ENCODE results near the gene ANOS1. TPM values are rescaled to one million over a fixed set of nuclear protein-coding genes. Genes with fewer than 3 reads are reported as not detected.
"Not testable (repeated sequence)": the region's sequence is repeated elsewhere in the genome, so short reads cannot be mapped to it uniquely, and the experiment has no call there.

Gene ANOS1
- 10 to 100 TPM; 24.3 to 44.2 TPM for total RNA-seq
- polyA plus RNA-seq: 10 to 100 TPM in 1 of 2 donors, 1 to 10 TPM in 1; 6.0 to 20.2 TPM
- long read RNA-seq, donor 1, full-length matches to known transcripts: 5 of 22 reads
- long read RNA-seq, donor 1, partial matches to known transcripts: 17 of 22 reads
- long read RNA-seq, donor 1, other reads (novel, unspliced or antisense): 0 of 22 reads
- long read RNA-seq, donor 2, partial matches to known transcripts: 6 of 6 reads
- long read RNA-seq, donor 2, other reads (novel, unspliced or antisense): 0 of 6 reads
- long read RNA-seq, donor 3, full-length matches to known transcripts: 3 of 24 reads
- long read RNA-seq, donor 3, partial matches to known transcripts: 21 of 24 reads
- long read RNA-seq, donor 3, other reads (novel, unspliced or antisense): 0 of 24 reads
- long read RNA-seq, donor 4, partial matches to known transcripts: 36 of 36 reads
- long read RNA-seq, donor 4, other reads (novel, unspliced or antisense): 0 of 36 reads
- long read RNA-seq, donor 5, full-length matches to known transcripts: 1 of 17 reads
- long read RNA-seq, donor 5, partial matches to known transcripts: 16 of 17 reads
- long read RNA-seq, donor 5, other reads (novel, unspliced or antisense): 0 of 17 reads

GRCh38 chrX:8731559-8732395, at the start of gene ANOS1:
Gene ANOS1, minus strand, starts transcription at chrX:8732137. Its CDS starts 101 bp downstream, at chrX:8732036.
- peak; percentile 71 to 82 (median 78) for DNase-seq
- peak within 1 kb of the TSS in 1 of 2 donors; percentile 26 for H3K27ac ChIP-seq (ENCODE audit: low read depth in 1 of 2, low read length in 1 of 2)

GRCh38 chrX:8773117-8773516, 41.2 kb upstream of the ANOS1 start:
- no peak for DNase-seq
- 53 to 68% methylated on average over 4 to 5 of the region's 5 CpGs for WGBS, 2 donors
- Histone ChIP-seq H3K27ac (ENCODE audit: low read depth in 1 of 2, low read length in 1 of 2) (no peak overlapping the region), H3K36me3 (ENCODE audit: control insufficient read depth in 4 of 4, insufficient read depth in 4 of 4, low read length in 4 of 4) (no peaks in the 10 kb centered on the region), H3K9ac (ENCODE audit: insufficient read depth in 1 of 2, low read length in 2 of 2) (no peak overlapping the region), H3K4me1 (ENCODE audit: control insufficient read depth in 5 of 5, insufficient read depth in 5 of 5, low read length in 5 of 5) (no peaks in the 10 kb centered on the region), H3K27me3 (ENCODE audit: control insufficient read depth in 3 of 3, insufficient read depth in 3 of 3, low read length in 2 of 3) (peaks cover 0 to 15% (median 6%) of the 10 kb centered on the region in 3 donors), H3K9me3 (ENCODE audit: control insufficient read depth in 4 of 4, insufficient read depth in 3 of 4, low read length in 3 of 4) (peaks cover 0 to 4% (median 0%) of the 10 kb centered on the region in 4 donors), H3K4me3 (no peak overlapping the region)
- no peak for ATAC-seq (ENCODE audit: insufficient read depth, low FRiP score)
- no peak for TF ChIP-seq CTCF (IDR thresholded peaks at IDR 0.05; ENCODE audit: control extremely low read depth, extremely low read depth)

More at GRCh38 chrX:8731559-8732395, at the start of gene ANOS1:
- WGBS, 2 donors: 0 to 2% methylated on average over 22 to 88 of the region's 88 CpGs
- no peak for TF ChIP-seq CTCF (IDR thresholded peaks at IDR 0.05; ENCODE audit: control extremely low read depth, extremely low read depth)
- peaks cover 0 to 4% (median 0%) of the 10 kb centered on the region in 4 donors for H3K9me3 ChIP-seq (ENCODE audit: control insufficient read depth in 4 of 4, insufficient read depth in 3 of 4, low read length in 3 of 4)
- no peaks in the 10 kb centered on the region for H3K36me3 ChIP-seq (ENCODE audit: control insufficient read depth in 4 of 4, insufficient read depth in 4 of 4, low read length in 4 of 4)
- peaks cover 0 to 68% (median 45%) of the 10 kb centered on the region in 3 donors for H3K27me3 ChIP-seq (ENCODE audit: control insufficient read depth in 3 of 3, insufficient read depth in 3 of 3, low read length in 2 of 3)
- H3K9ac ChIP-seq (ENCODE audit: insufficient read depth in 1 of 2, low read length in 2 of 2): no peak within 1 kb of the TSS
- H3K4me1 ChIP-seq (ENCODE audit: control insufficient read depth in 5 of 5, insufficient read depth in 5 of 5, low read length in 5 of 5): peaks cover 0 to 4% (median 0%) of the 10 kb centered on the region in 5 donors
- peak; percentile 85 for ATAC-seq (ENCODE audit: insufficient read depth, low FRiP score)
- peak within 1 kb of the TSS; percentile 40 for H3K4me3 ChIP-seq

GRCh38 chrX:8760021-8760420, 28.1 kb upstream of the ANOS1 start:
- Histone ChIP-seq H3K4me1 (ENCODE audit: control insufficient read depth in 5 of 5, insufficient read depth in 5 of 5, low read length in 5 of 5) (no peaks in the 10 kb centered on the region), H3K9me3 (ENCODE audit: control insufficient read depth in 4 of 4, insufficient read depth in 3 of 4, low read length in 3 of 4) (no peaks in the 10 kb centered on the region), H3K27me3 (ENCODE audit: control insufficient read depth in 3 of 3, insufficient read depth in 3 of 3, low read length in 2 of 3) (peaks cover 6 to 12% (median 7%) of the 10 kb centered on the region in 3 donors), H3K36me3 (ENCODE audit: control insufficient read depth in 4 of 4, insufficient read depth in 4 of 4, low read length in 4 of 4) (no peaks in the 10 kb centered on the region), H3K4me3 (no peak overlapping the region), H3K9ac (ENCODE audit: insufficient read depth in 1 of 2, low read length in 2 of 2) (no peak overlapping the region), H3K27ac (ENCODE audit: low read depth in 1 of 2, low read length in 1 of 2) (no peak overlapping the region)
- WGBS, 2 donors: 90 to 93% methylated on average over 2 of the region's 2 CpGs
- DNase-seq (no peak), ATAC-seq (ENCODE audit: insufficient read depth, low FRiP score) (no peak)
- TF ChIP-seq CTCF (IDR thresholded peaks at IDR 0.05; ENCODE audit: control extremely low read depth, extremely low read depth): no peak

GRCh38 chrX:8758706-8759105, 26.8 kb upstream of the ANOS1 start:
- DNase-seq; H3K9me3 ChIP-seq (ENCODE audit: control insufficient read depth in 4 of 4, insufficient read depth in 3 of 4, low read length in 3 of 4); H3K27ac ChIP-seq (ENCODE audit: low read depth in 1 of 2, low read length in 1 of 2); H3K36me3 ChIP-seq (ENCODE audit: control insufficient read depth in 4 of 4, insufficient read depth in 4 of 4, low read length in 4 of 4); H3K4me1 ChIP-seq (ENCODE audit: control insufficient read depth in 5 of 5, insufficient read depth in 5 of 5, low read length in 5 of 5); H3K4me3 ChIP-seq; ATAC-seq (ENCODE audit: insufficient read depth, low FRiP score); H3K9ac ChIP-seq (ENCODE audit: insufficient read depth in 1 of 2, low read length in 2 of 2): not testable (repeated sequence)
- H3K27me3 ChIP-seq (ENCODE audit: control insufficient read depth in 3 of 3, insufficient read depth in 3 of 3, low read length in 2 of 3): peaks cover 6 to 18% (median 9%) of the 10 kb centered on the region in 3 donors
- WGBS, 2 donors: 69 to 86% methylated on average over 5 of the region's 5 CpGs

GRCh38 chrX:8757609-8758389, 25.9 kb upstream of the ANOS1 start:
- H3K36me3 ChIP-seq (ENCODE audit: control insufficient read depth in 4 of 4, insufficient read depth in 4 of 4, low read length in 4 of 4); DNase-seq; H3K9ac ChIP-seq (ENCODE audit: insufficient read depth in 1 of 2, low read length in 2 of 2); H3K4me1 ChIP-seq (ENCODE audit: control insufficient read depth in 5 of 5, insufficient read depth in 5 of 5, low read length in 5 of 5); H3K27ac ChIP-seq (ENCODE audit: low read depth in 1 of 2, low read length in 1 of 2); H3K4me3 ChIP-seq; H3K9me3 ChIP-seq (ENCODE audit: control insufficient read depth in 4 of 4, insufficient read depth in 3 of 4, low read length in 3 of 4); ATAC-seq (ENCODE audit: insufficient read depth, low FRiP score): not testable (repeated sequence)
- peaks cover 6 to 14% (median 12%) of the 10 kb centered on the region in 3 donors for H3K27me3 ChIP-seq (ENCODE audit: control insufficient read depth in 3 of 3, insufficient read depth in 3 of 3, low read length in 2 of 3)
- 86 to 91% methylated on average over 6 to 7 of the region's 7 CpGs for WGBS, 2 donors

All from lung (tissue), 16 donors.